H9 (cell line): Measurements from ENCODE around the gene SPECC1L. TPM values are rescaled to one million over a fixed set of nuclear protein-coding genes. Genes with fewer than 3 reads are reported as not detected.

Experiments used
- DNase-seq: peaks from one replicate; pipeline ENCODE4 v3.0.0-alpha.2; 2017
- H2AFZ ChIP-seq: one replicate; pipeline ENCODE4 v1.6.1; 2013; ENCODE audit warnings: mild to moderate bottlenecking, low read length, control low read depth, moderate library complexity
- H2AK5ac ChIP-seq: 2 replicates; pipeline ENCODE4 v1.6.1; 2013; ENCODE audit warnings: low read length, control low read depth, mixed read lengths; ENCODE audit not compliant: insufficient read length
- H2BK120ac ChIP-seq: one replicate; pipeline ENCODE4 v1.6.1; 2013; ENCODE audit warnings: low read depth, mild to moderate bottlenecking, low read length, control low read depth, inconsistent platforms; ENCODE audit not compliant: poor library complexity, severe bottlenecking
- H2BK12ac ChIP-seq: 2 replicates; pipeline ENCODE4 v1.6.1; 2013; ENCODE audit warnings: low read length, control low read depth, mixed read lengths, low read depth; ENCODE audit not compliant: insufficient read length
- H2BK15ac ChIP-seq: 2 replicates; pipeline ENCODE4 v1.6.1; 2013; ENCODE audit warnings: low read depth, low read length, control low read depth
- H2BK20ac ChIP-seq: one replicate; pipeline ENCODE4 v1.6.1; 2013; ENCODE audit warnings: low read depth, mild to moderate bottlenecking, low read length, control low read depth, inconsistent platforms; ENCODE audit not compliant: poor library complexity, severe bottlenecking
- H2BK5ac ChIP-seq: 2 replicates; pipeline ENCODE4 v1.6.1; 2013; ENCODE audit warnings: low read length, control low read depth, mixed read lengths; ENCODE audit not compliant: insufficient read length
- H3K14ac ChIP-seq: 2 replicates; pipeline ENCODE4 v1.6.1; 2013; ENCODE audit warnings: low read length, control low read depth; ENCODE audit not compliant: insufficient read depth
- H3K18ac ChIP-seq: 2 replicates; pipeline ENCODE4 v1.6.1; 2013; ENCODE audit warnings: low read depth, mild to moderate bottlenecking, mixed read lengths, low read length, control low read depth; ENCODE audit not compliant: insufficient read length
- H3K23ac ChIP-seq: 2 replicates; pipeline ENCODE4 v1.6.1; 2013; ENCODE audit warnings: low read length, control low read depth, mixed read lengths, low read depth; ENCODE audit not compliant: insufficient read length
- H3K23me2 ChIP-seq: 2 replicates; pipeline ENCODE4 v1.6.1; 2013; ENCODE audit warnings: low read depth, mild to moderate bottlenecking, mixed read lengths, low read length, control low read depth; ENCODE audit not compliant: insufficient read length, poor library complexity, severe bottlenecking
- H3K27ac ChIP-seq: 2 replicates; pipeline ENCODE4 v1.5.1; 2013; ENCODE audit warnings: low read length, control low read depth, mixed read lengths, low read depth; ENCODE audit not compliant: insufficient read length
- H3K27me3 ChIP-seq: 2 replicates; pipeline ENCODE4 v1.6.1; 2013; ENCODE audit warnings: low read length, control low read depth, inconsistent platforms; ENCODE audit not compliant: insufficient read depth
- H3K4ac ChIP-seq: 2 replicates; pipeline ENCODE4 v1.6.1; 2013; ENCODE audit warnings: low read depth, mild to moderate bottlenecking, control low read depth, inconsistent platforms, low read length, moderate library complexity
- H3K4me1 ChIP-seq: 2 replicates; pipeline ENCODE4 v1.6.1; 2013; ENCODE audit warnings: low read length, control low read depth, inconsistent platforms; ENCODE audit not compliant: insufficient read depth
- H3K4me2 ChIP-seq: 2 replicates; pipeline ENCODE4 v1.6.1; 2013; ENCODE audit warnings: low read length, control low read depth, mixed read lengths; ENCODE audit not compliant: insufficient read length, insufficient read depth
- H3K56ac ChIP-seq: 2 replicates; pipeline ENCODE4 v1.6.1; 2013; ENCODE audit warnings: low read depth, mild to moderate bottlenecking, mixed read lengths, low read length, control low read depth; ENCODE audit not compliant: insufficient read length
- H3K79me1 ChIP-seq: 2 replicates; pipeline ENCODE4 v1.6.1; 2013; ENCODE audit warnings: low read depth, mild to moderate bottlenecking, moderate library complexity, low read length, control low read depth, inconsistent platforms; ENCODE audit not compliant: insufficient read depth, poor library complexity, severe bottlenecking
- H3K79me2 ChIP-seq: 2 replicates; pipeline ENCODE4 v1.6.1; 2013; ENCODE audit warnings: low read length, control low read depth, inconsistent platforms; ENCODE audit not compliant: insufficient read depth
- H3K9ac ChIP-seq: 2 replicates; pipeline ENCODE4 v1.6.1; 2013; ENCODE audit warnings: low read length, control low read depth, mixed read lengths; ENCODE audit not compliant: insufficient read length; ENCODE audit errors: extremely low read depth
- H3K9me3 ChIP-seq: one replicate; pipeline ENCODE4 v1.6.1; 2013; ENCODE audit warnings: low read depth, low read length, inconsistent platforms; ENCODE audit not compliant: control insufficient read depth
- H3T11ph ChIP-seq: one replicate; pipeline ENCODE4 v1.6.1; 2013; ENCODE audit warnings: mild to moderate bottlenecking, low read length, control low read depth, inconsistent platforms
- H4K20me1 ChIP-seq: one replicate; pipeline ENCODE4 v1.6.1; 2013; ENCODE audit not compliant: control insufficient read depth, insufficient read length, insufficient read depth
- H4K5ac ChIP-seq: 2 replicates; pipeline ENCODE4 v1.6.1; 2013; ENCODE audit warnings: low read depth, mild to moderate bottlenecking, mixed read lengths, low read length, control low read depth; ENCODE audit not compliant: insufficient read length
- H4K8ac ChIP-seq: replicated peaks from 2 replicates; pipeline ENCODE4 v1.6.1; 2013; ENCODE audit warnings: low read length, control low read depth, mixed read lengths, low read depth; ENCODE audit not compliant: insufficient read length
- H4K91ac ChIP-seq: 2 replicates; pipeline ENCODE4 v1.6.1; 2013; ENCODE audit warnings: low read depth, mild to moderate bottlenecking, moderate library complexity, mixed read lengths, low read length, control low read depth; ENCODE audit not compliant: insufficient read length
- H3K27ac Mint-ChIP-seq, 3 experiments: 2 replicates in 2 of 3; 3 replicates in 1 of 3; pipeline ENCODE4 v1.8.0; 2020 to 2021; ENCODE audit warnings: mixed read lengths in 3 of 3, mild to moderate bottlenecking in 1 of 3, moderate library complexity in 1 of 3
- H3K27me3 Mint-ChIP-seq: 2 replicates; pipeline ENCODE4 v1.8.0; 2021; ENCODE audit warnings: low read depth, mild to moderate bottlenecking, moderate library complexity, mixed read lengths
- H3K36me3 Mint-ChIP-seq, 3 experiments: 2 replicates in 2 of 3; 3 replicates in 1 of 3; pipeline ENCODE4 v1.8.0; 2020 to 2021; ENCODE audit warnings: low read depth in 3 of 3, mixed read lengths in 3 of 3; ENCODE audit not compliant: insufficient read depth in 1 of 3
- H3K4me1 Mint-ChIP-seq, 2 experiments: 2 replicates each; pipeline ENCODE4 v1.8.0; 2020; ENCODE audit warnings: mixed read lengths in 2 of 2
- H3K4me3 Mint-ChIP-seq, 2 experiments: 2 replicates in 1 of 2; 3 replicates in 1 of 2; pipeline ENCODE4 v1.8.0; 2020 to 2021; ENCODE audit warnings: mild to moderate bottlenecking in 2 of 2, mixed read lengths in 2 of 2, moderate library complexity in 1 of 2
- H3K9me3 Mint-ChIP-seq, 2 experiments: 2 replicates in 1 of 2; 3 replicates in 1 of 2; pipeline ENCODE4 v1.8.0; 2020; ENCODE audit warnings: mild to moderate bottlenecking in 2 of 2, mixed read lengths in 2 of 2, moderate library complexity in 1 of 2
- CTCF ChIP-seq: fragments of 200-600 bp; sonication (generic); conservative IDR thresholded peaks from 3 replicates; pipeline ENCODE4 v1.8.0; 2021; ENCODE audit warnings: antibody characterized with exemption, mild to moderate bottlenecking
- WGBS: extraction: QIAGEN DNeasy Blood & Tissue Kit; methylation state at CpG from one replicate; pipeline ENCODE4 v1.1.7; 2013; ENCODE audit warnings: missing lambda C conversion rate, low lambda C conversion rate, mixed read lengths; ENCODE audit not compliant: insufficient read length; ENCODE audit errors: extremely low coverage; 5-methylcytosine and 5-hydroxymethylcytosine counted together
- total RNA-seq: library from RNA; stranded (reverse); gene quantifications from 2 replicates; pipeline ENCODE4 v1.2.1, GENCODE V29; 2021

SPECC1L gene
- total RNA-seq, 1 experiment from 2014 or later, result 57.1 TPM

DNA sequence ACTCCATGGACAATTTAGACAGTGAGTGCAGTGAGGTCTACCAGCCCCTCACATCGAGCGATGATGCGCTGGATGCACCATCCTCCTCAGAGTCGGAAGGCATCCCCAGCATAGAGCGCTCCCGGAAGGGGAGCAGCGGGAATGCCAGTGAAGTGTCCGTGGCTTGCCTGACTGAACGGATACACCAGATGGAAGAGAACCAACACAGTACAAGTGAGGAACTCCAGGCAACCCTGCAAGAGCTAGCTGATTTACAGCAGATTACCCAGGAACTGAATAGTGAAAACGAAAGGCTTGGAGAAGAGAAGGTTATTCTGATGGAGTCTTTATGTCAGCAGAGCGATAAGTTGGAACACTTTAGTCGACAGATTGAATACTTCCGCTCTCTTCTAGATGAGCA, 51.4 kb downstream of the SPECC1L start:
- Histone ChIP-seq H3K14ac (no peak overlapping the region), H2AFZ (no peak overlapping the region), H4K91ac (no peak overlapping the region), H3K4me2 (no peak overlapping the region), H3K27ac (no peak overlapping the region), H2BK120ac (no peak overlapping the region), H2BK5ac (no peak overlapping the region), H4K8ac (no peak overlapping the region), H2BK12ac (no peak overlapping the region), H3K27me3 (no peaks in the 10 kb centered on the region), H3K9ac (no peak overlapping the region), H3K4me1 (no peaks in the 10 kb centered on the region), H2AK5ac (no peak overlapping the region), H2BK20ac (no peak overlapping the region), H3T11ph (no peak overlapping the region), H3K18ac (no peak overlapping the region), H3K79me2 (peaks cover 3% of the 10 kb centered on the region; the same call in 1 of the 2 replicates), H4K20me1 (no peaks in the 10 kb centered on the region), H3K56ac (no peak overlapping the region), H2BK15ac (no peak overlapping the region), H3K79me1 (no peaks in the 10 kb centered on the region), H3K4ac (no peak overlapping the region), H4K5ac (no peak overlapping the region), H3K9me3 (no peaks in the 10 kb centered on the region), H3K23ac (no peak overlapping the region), H3K23me2 (no peaks in the 10 kb centered on the region)
- H3K9me3 Mint-ChIP-seq, result peaks cover 2 to 7% of the 10 kb centered on the region in 2 experiments; a peak in 1 of 5 replicates
- no peak overlapping the region for H3K27ac Mint-ChIP-seq
- no peak for TF ChIP-seq CTCF
- no peak for DNase-seq
- WGBS, result no CpG with 5 or more reads among the region's 13 CpGs
- H3K4me3 Mint-ChIP-seq, result no peak overlapping the region
- no peaks in the 10 kb centered on the region; a peak in 1 of 4 replicates for H3K4me1 Mint-ChIP-seq
- H3K27me3 Mint-ChIP-seq, result no peaks in the 10 kb centered on the region
- peaks cover 31 to 60% (median 58%) of the 10 kb centered on the region in 3 experiments; a peak in 6 of 7 replicates for H3K36me3 Mint-ChIP-seq
